K562 (cell line): ENCODE data around the gene CCNQ. TPM values are rescaled to one million over a fixed set of nuclear protein-coding genes. Genes with fewer than 3 reads are reported as not detected.
A peak's percentile ranks its signal among the peaks of the same experiment; 100 is the strongest.

Experiments
- BHLHE40 ChIP-seq: IDR thresholded peaks from 2 replicates; pipeline ENCODE4 v1.6.1; 2011; ENCODE audit warnings: low read length, improper control_type of control experiment
- CBX2 ChIP-seq: fragments of 200-600 bp; sonication (generic); IDR thresholded peaks from one replicate; pipeline ENCODE4 v1.6.1; 2012; ENCODE audit warnings: mild to moderate bottlenecking, low read length, inconsistent platforms; ENCODE audit not compliant: insufficient read depth, poor library complexity, severe bottlenecking
- CGGBP1 ChIP-seq: fragments of 250-450 bp; sonication (Bioruptor Pico); IDR thresholded peaks from 2 replicates; pipeline ENCODE4 v1.9.0; 2021; ENCODE audit warnings: mild to moderate bottlenecking
- E2F1 ChIP-seq: sonication (generic); formaldehyde crosslinking; IDR thresholded peaks from 2 replicates; pipeline ENCODE4 v1.8.1; 2023; ENCODE audit warnings: mild to moderate bottlenecking, missing genetic modification reagents, moderate library complexity
- EHMT2 ChIP-seq: fragments of 450-650 bp; IDR thresholded peaks from 2 replicates; pipeline ENCODE4 v1.6.1; 2018; ENCODE audit warnings: antibody characterized with exemption
- HNRNPUL1 ChIP-seq: fragments of 200-400 bp; formaldehyde crosslinking; IDR thresholded peaks from 2 replicates; pipeline ENCODE4 v1.6.1; 2017; ENCODE audit warnings: low read length
- KDM5B ChIP-seq: fragments of 200-600 bp; sonication (generic); IDR thresholded peaks from 2 replicates; pipeline ENCODE4 v1.6.1; 2012; ENCODE audit warnings: low read depth, mild to moderate bottlenecking, moderate library complexity, low read length, control low read depth, inconsistent platforms; ENCODE audit not compliant: insufficient replicate concordance
- MTF1 ChIP-seq: fragments of 250-450 bp; sonication (Bioruptor Pico); IDR thresholded peaks from 2 replicates; pipeline ENCODE4 v1.9.0; 2021; ENCODE audit warnings: moderate library complexity, mild to moderate bottlenecking, inconsistent platforms, borderline replicate concordance
- NEUROD1 ChIP-seq: fragments of 150-350 bp; IDR thresholded peaks from 2 replicates; pipeline ENCODE4 v1.6.1; 2014; ENCODE audit warnings: borderline replicate concordance, low read length, low read depth; ENCODE audit not compliant: partially characterized antibody
- RBFOX2 ChIP-seq: fragments of 200-400 bp; formaldehyde crosslinking; IDR thresholded peaks from 2 replicates; pipeline ENCODE4 v1.6.1; 2017; ENCODE audit warnings: low read depth, mild to moderate bottlenecking, low read length, moderate library complexity
- RBM39 ChIP-seq: fragments of 200-400 bp; formaldehyde crosslinking; optimal IDR thresholded peaks from 2 replicates; pipeline ENCODE3; 2018; ENCODE audit warnings: low read depth, low read length
- RFX7 ChIP-seq: fragments of 250-450 bp; sonication (Bioruptor Pico); IDR thresholded peaks from 2 replicates; pipeline ENCODE4 v1.5.1; 2021; ENCODE audit warnings: mild to moderate bottlenecking
- SRSF3 ChIP-seq: fragments of 200-400 bp; formaldehyde crosslinking; IDR thresholded peaks from 2 replicates; pipeline ENCODE4 v1.6.1; 2016; ENCODE audit warnings: mild to moderate bottlenecking, low read length, moderate library complexity; ENCODE audit not compliant: insufficient read depth
- STAT6 ChIP-seq: sonication (generic); formaldehyde crosslinking; IDR thresholded peaks from 2 replicates; pipeline ENCODE4 v1.8.1; 2023; ENCODE audit warnings: mild to moderate bottlenecking, missing genetic modification reagents
- ZBTB43 ChIP-seq: sonication (generic); formaldehyde crosslinking; IDR thresholded peaks from 2 replicates; pipeline ENCODE4 v1.8.0; 2023; ENCODE audit warnings: mild to moderate bottlenecking, missing genetic modification reagents
- polyA plus RNA-seq, 8 experiments: library from polyadenylated mRNA; depleted of rRNA in 4 of 8; stranded (reverse) in 5 of 8; unstranded in 3 of 8; fragments of >200 nt; fragmentation: Nextera tagmentation in 2 of 8; fragmentation: Illumina TruSeq in 1 of 8; extraction: Ambion mirVana in 2 of 8; extraction: Trizol in 1 of 8; gene quantifications; 2 replicates each; pipeline versions ENCODE4 v1.2.1 to v1.2.3, GENCODE V29; 2011 to 2014; ENCODE audit warnings: inconsistent platforms in 1 of 8, missing spikeins in 1 of 8
- total RNA-seq, 7 experiments: library from RNA; depleted of rRNA in 6 of 7; stranded (reverse); fragments of >200 nt in 6 of 7; fragmentation: Illumina TruSeq in 2 of 7; extraction: Trizol in 2 of 7; gene quantifications; 2 replicates each; pipeline versions ENCODE4 v1.2.1 to v1.2.3, GENCODE V29; 2011 to 2021; ENCODE audit warnings: low replicate concordance in 1 of 7
- TF ChIP-seq, protein P1 (sequence below): fragments of 150-350 bp; conservative IDR thresholded peaks from 2 replicates; pipeline ENCODE4 v1.6.1; 2014; ENCODE audit warnings: low read length
- TF ChIP-seq, protein P2 (sequence below): fragments of 250-450 bp; sonication (Bioruptor Pico); IDR thresholded peaks from 2 replicates; pipeline ENCODE4 v1.5.0; 2021

The CCNQ gene
- total and polyA plus RNA-seq, 9 of the 15 experiments (the other 6 are each of a cell fraction or from before 2014, with no cell fraction given), result 0.92 to 53.8 (median 25.3) TPM

DNA sequence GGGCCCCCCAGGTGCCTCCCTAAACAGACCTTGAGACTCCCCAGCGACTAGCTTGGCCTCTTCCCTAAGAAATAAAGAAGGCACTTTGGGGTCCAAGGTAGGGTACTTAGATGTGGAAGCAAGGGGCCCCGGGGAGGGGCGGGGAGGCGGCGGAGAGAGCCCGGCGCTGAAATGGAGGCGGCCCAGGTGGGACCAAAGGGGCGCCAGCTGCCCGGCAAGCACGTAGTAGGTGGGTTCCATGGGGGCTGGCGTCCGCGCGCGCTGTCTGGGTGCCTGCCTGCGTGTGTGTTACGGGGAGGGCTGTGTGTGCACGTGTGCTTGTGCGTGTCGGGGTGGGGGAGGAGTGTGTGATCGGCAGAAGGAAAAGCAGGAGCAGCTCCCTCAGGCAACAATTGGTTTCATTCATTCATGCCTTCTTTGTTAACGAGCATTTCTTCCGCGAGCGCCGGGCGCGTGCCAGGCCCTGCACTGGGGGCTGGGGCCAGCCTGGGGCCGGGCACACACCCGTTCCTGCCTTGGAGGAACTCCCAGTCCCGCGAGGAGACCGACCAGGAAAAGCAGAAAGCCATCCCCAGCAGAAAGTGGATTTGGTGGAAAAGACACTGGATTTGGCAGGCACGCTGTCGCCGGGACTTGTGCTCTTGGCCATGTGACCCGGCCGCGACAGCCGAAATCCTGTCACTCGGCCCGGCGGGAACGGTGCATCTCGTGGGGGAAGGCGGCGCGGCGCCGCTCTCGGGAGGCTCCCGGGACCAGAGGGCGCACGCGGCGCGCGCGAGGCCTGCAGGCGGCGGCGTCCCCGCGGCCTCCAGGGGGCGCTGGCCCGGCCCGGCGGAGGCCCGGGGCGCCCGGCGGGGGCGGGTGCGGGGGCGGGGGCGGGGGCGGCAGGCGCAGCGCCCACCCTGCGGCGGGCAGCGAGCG is 44.8 kb upstream of the CCNQ start (continued):
- TF ChIP-seq, protein P1, sequence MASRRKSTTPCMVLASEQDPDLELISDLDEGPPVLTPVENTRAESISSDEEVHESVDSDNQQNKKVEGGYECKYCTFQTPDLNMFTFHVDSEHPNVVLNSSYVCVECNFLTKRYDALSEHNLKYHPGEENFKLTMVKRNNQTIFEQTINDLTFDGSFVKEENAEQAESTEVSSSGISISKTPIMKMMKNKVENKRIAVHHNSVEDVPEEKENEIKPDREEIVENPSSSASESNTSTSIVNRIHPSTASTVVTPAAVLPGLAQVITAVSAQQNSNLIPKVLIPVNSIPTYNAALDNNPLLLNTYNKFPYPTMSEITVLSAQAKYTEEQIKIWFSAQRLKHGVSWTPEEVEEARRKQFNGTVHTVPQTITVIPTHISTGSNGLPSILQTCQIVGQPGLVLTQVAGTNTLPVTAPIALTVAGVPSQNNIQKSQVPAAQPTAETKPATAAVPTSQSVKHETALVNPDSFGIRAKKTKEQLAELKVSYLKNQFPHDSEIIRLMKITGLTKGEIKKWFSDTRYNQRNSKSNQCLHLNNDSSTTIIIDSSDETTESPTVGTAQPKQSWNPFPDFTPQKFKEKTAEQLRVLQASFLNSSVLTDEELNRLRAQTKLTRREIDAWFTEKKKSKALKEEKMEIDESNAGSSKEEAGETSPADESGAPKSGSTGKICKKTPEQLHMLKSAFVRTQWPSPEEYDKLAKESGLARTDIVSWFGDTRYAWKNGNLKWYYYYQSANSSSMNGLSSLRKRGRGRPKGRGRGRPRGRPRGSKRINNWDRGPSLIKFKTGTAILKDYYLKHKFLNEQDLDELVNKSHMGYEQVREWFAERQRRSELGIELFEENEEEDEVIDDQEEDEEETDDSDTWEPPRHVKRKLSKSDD, result no peak
- TF ChIP-seq, protein P2, sequence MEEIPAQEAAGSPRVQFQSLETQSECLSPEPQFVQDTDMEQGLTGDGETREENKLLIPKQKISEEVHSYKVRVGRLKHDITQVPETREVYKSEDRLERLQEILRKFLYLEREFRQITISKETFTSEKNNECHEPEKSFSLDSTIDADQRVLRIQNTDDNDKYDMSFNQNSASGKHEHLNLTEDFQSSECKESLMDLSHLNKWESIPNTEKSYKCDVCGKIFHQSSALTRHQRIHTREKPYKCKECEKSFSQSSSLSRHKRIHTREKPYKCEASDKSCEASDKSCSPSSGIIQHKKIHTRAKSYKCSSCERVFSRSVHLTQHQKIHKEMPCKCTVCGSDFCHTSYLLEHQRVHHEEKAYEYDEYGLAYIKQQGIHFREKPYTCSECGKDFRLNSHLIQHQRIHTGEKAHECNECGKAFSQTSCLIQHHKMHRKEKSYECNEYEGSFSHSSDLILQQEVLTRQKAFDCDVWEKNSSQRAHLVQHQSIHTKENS (CRISPR knock-in tag), result no peak
- no peak for TF ChIP-seq ZBTB43 (CRISPR knock-in tag)
- no peak for TF ChIP-seq STAT6 (CRISPR knock-in tag)
- no peak for TF ChIP-seq NEUROD1
- no peak for TF ChIP-seq CBX2
- no peak for TF ChIP-seq RBM39
- TF ChIP-seq RFX7 (CRISPR knock-in tag), result no peak
- TF ChIP-seq MTF1 (CRISPR knock-in tag), result no peak
- TF ChIP-seq BHLHE40, result 0 out of 2 replicates have a peak, but pooled peaks have one; percentile 14
- no peak for TF ChIP-seq KDM5B
- TF ChIP-seq SRSF3, result no peak
- TF ChIP-seq EHMT2, result no peak
- TF ChIP-seq CGGBP1 (CRISPR knock-in tag), result no peak
- no peak for TF ChIP-seq E2F1
- TF ChIP-seq RBFOX2, result peak; percentile 33
- TF ChIP-seq HNRNPUL1, result no peak
